ENCODE results near the gene UBA5.

The UBA5 gene

GRCh38 chr3:132659000-132659364 lies 1.1 kb upstream of the UBA5 start:
- TF ChIP-seq CTCF (IDR thresholded peaks at IDR 0.05; ENCODE audit: low read length) = no peak
- no peak for TF ChIP-seq EZH2phosphoT487 (IDR thresholded peaks at IDR 0.05; ENCODE audit: low read length)
- TF ChIP-seq EZH2 (optimal IDR thresholded peaks at IDR 0.05; ENCODE audit: low read depth, low read length) = no peak
- H2AFZ ChIP-seq (ENCODE audit: low read length) = peak overlapping the region; percentile 92
- H3K36me3 ChIP-seq (replicated peaks; ENCODE audit: insufficient read depth, low read length) = no peaks in the 10 kb centered on the region
- peaks cover 6% of the 10 kb centered on the region; the same call in 1 of the 2 replicates for H3K4me1 ChIP-seq (ENCODE audit: low read length)
- peak overlapping the region; percentile 75; the same call in 1 of the 2 replicates for H3K27ac ChIP-seq (ENCODE audit: low read length)
- H3K79me2 ChIP-seq (ENCODE audit: low read length) = peaks cover 44% of the 10 kb centered on the region
- H3F3A ChIP-seq (ENCODE audit: insufficient read depth, low read length) = 0 out of 2 replicates have a peak, but pooled peaks cover 2% of the 10 kb centered on the region
- H3K4me3 ChIP-seq (ENCODE audit: low read length) = peak overlapping the region; percentile 91
- DNase-seq = peak; percentile 7
- H3K27me3 ChIP-seq (replicated peaks; ENCODE audit: insufficient read depth, low read length) = no peaks in the 10 kb centered on the region
- no peaks in the 10 kb centered on the region for H4K20me1 ChIP-seq (ENCODE audit: insufficient read depth, low read length)
- peak overlapping the region; percentile 76 for H3K4me2 ChIP-seq (ENCODE audit: low read depth, low read length)
- H3K9me2 ChIP-seq (replicated peaks; ENCODE audit: insufficient read depth, low read length) = no peaks in the 10 kb centered on the region
- H3K9ac ChIP-seq (ENCODE audit: low read length) = peak overlapping the region; percentile 93; the same call in 1 of the 2 replicates
- no peaks in the 10 kb centered on the region for H3K9me3 ChIP-seq (replicated peaks; ENCODE audit: insufficient read depth, low read length)

GRCh38 chr3:132659365-132660051 lies 621 bp upstream of the UBA5 start, which contains the start of gene ACAD11:
TSS of gene ACAD11 (minus strand) at chr3:132659809. CDS start at chr3:132659751, 58 bp downstream.
- H3K79me2 ChIP-seq (ENCODE audit: low read length) = peaks cover 50% of the 10 kb centered on the region
- peak; percentile 64 for DNase-seq
- peak within 1 kb of the TSS; percentile 75; the same call in 1 of the 2 replicates for H3K27ac ChIP-seq (ENCODE audit: low read length)
- no peaks in the 10 kb centered on the region for H3K27me3 ChIP-seq (replicated peaks; ENCODE audit: insufficient read depth, low read length)
- H3K36me3 ChIP-seq (replicated peaks; ENCODE audit: insufficient read depth, low read length) = no peaks in the 10 kb centered on the region
- peak within 1 kb of the TSS; percentile 91 for H3K4me3 ChIP-seq (ENCODE audit: low read length)
- H4K20me1 ChIP-seq (ENCODE audit: insufficient read depth, low read length) = no peaks in the 10 kb centered on the region
- H3F3A ChIP-seq (ENCODE audit: insufficient read depth, low read length) = 0 out of 2 replicates have a peak, but pooled peaks cover 2% of the 10 kb centered on the region
- H3K4me2 ChIP-seq (ENCODE audit: low read depth, low read length) = peak within 1 kb of the TSS; percentile 76
- no peaks in the 10 kb centered on the region for H3K9me3 ChIP-seq (replicated peaks; ENCODE audit: insufficient read depth, low read length)
- TF ChIP-seq EZH2phosphoT487 (IDR thresholded peaks at IDR 0.05; ENCODE audit: low read length) = no peak
- TF ChIP-seq CTCF (IDR thresholded peaks at IDR 0.05; ENCODE audit: low read length) = peak; percentile 78
- H2AFZ ChIP-seq (ENCODE audit: low read length) = peak within 1 kb of the TSS; percentile 92
- H3K9me2 ChIP-seq (replicated peaks; ENCODE audit: insufficient read depth, low read length) = no peaks in the 10 kb centered on the region
- peaks cover 6% of the 10 kb centered on the region; the same call in 1 of the 2 replicates for H3K4me1 ChIP-seq (ENCODE audit: low read length)
- peak within 1 kb of the TSS; percentile 93 for H3K9ac ChIP-seq (ENCODE audit: low read length)

GRCh38 chr3:132660811-132661070 lies 612 bp downstream of the UBA5 start:
- Histone ChIP-seq H3K9ac (ENCODE audit: low read length) (peak overlapping the region; percentile 93), H3K9me3 (replicated peaks; ENCODE audit: insufficient read depth, low read length) (no peaks in the 10 kb centered on the region), H3K36me3 (replicated peaks; ENCODE audit: insufficient read depth, low read length) (no peaks in the 10 kb centered on the region), H2AFZ (ENCODE audit: low read length) (peak overlapping the region; percentile 92), H3K4me2 (ENCODE audit: low read depth, low read length) (peak overlapping the region; percentile 76), H3K4me3 (ENCODE audit: low read length) (peak overlapping the region; percentile 91), H3K79me2 (ENCODE audit: low read length) (peaks cover 62% of the 10 kb centered on the region), H3K27me3 (replicated peaks; ENCODE audit: insufficient read depth, low read length) (no peaks in the 10 kb centered on the region), H3F3A (ENCODE audit: insufficient read depth, low read length) (0 out of 2 replicates have a peak, but pooled peaks cover 2% of the 10 kb centered on the region), H3K9me2 (replicated peaks; ENCODE audit: insufficient read depth, low read length) (no peaks in the 10 kb centered on the region), H3K27ac (ENCODE audit: low read length) (peak overlapping the region; percentile 75; the same call in 1 of the 2 replicates), H3K4me1 (ENCODE audit: low read length) (peaks cover 6% of the 10 kb centered on the region; the same call in 1 of the 2 replicates), H4K20me1 (ENCODE audit: insufficient read depth, low read length) (no peaks in the 10 kb centered on the region)
- no peak for TF ChIP-seq EZH2phosphoT487 (IDR thresholded peaks at IDR 0.05; ENCODE audit: low read length)
- no peak for TF ChIP-seq EZH2 (optimal IDR thresholded peaks at IDR 0.05; ENCODE audit: low read depth, low read length)
- no peak for TF ChIP-seq CTCF (IDR thresholded peaks at IDR 0.05; ENCODE audit: low read length)
- DNase-seq = peak; percentile 28
